GM19238 (cell line): Measurements from ENCODE around the gene CYYR1.

Experiments
- DNase-seq: peaks from one replicate; pipeline ENCODE4 v3.0.0; 2011; ENCODE audit warnings: low spot score; ENCODE audit not compliant: insufficient read length

The CYYR1 gene

GRCh38 chr21:26553898-26554297 lies 19.2 kb downstream of the CYYR1 start:
- no peak for DNase-seq

DNA sequence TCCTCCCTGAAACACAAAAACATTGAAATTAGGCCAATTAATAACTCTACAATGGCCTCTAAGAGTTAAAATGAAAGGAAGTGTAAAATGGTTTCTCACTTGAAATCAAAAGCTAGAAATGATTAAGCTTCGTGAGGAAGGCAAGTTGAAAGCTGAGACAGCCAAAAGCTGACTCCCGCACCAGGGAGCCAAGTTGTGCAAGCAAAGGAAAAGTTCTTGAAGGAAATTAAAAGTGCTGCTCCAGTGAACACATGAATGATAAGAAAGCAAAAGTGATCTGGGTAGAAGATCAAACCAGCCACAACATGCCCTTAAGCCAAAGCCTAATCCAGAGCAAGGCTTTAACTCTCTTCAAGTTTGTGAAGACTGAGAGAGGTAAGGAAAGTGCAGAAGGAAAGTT lies 22.8 kb downstream of the CYYR1 start:
- no peak for DNase-seq

DNA sequence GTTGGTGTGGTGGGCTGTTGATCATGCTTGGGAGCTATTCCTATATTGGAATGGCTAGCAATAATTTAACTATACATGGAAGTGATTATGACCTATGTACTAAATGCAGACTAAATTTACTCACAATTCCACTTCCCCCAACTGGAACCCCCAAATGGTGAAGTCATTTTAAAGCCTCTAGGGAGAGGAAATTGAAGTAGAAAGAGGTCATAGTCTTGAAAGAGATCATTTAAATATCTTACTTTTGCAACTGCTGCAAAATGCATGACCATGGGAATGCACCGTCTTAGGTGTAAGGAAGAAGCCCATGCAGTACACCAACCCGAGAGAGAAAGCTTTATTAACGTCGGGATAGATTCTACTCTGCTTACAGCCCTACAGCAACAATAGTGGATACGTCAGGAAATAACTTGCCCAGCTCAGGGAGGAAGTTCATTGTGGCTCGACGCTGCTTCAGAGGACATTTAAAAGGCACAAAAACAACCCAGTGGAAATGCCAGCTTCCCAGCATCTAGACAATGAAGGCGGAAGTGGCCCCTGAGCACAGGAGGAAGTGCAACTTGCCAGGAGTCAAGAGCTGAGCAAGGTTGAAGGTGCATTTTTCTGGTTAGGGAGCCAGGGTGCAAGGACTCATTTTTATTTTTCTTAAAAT lies 26.5 kb downstream of the CYYR1 start:
- DNase-seq, result no peak

- no peak for DNase-seq
Observed at GRCh38 chr21:26544201-26544775, 28.8 kb downstream of the CYYR1 start.

DNA sequence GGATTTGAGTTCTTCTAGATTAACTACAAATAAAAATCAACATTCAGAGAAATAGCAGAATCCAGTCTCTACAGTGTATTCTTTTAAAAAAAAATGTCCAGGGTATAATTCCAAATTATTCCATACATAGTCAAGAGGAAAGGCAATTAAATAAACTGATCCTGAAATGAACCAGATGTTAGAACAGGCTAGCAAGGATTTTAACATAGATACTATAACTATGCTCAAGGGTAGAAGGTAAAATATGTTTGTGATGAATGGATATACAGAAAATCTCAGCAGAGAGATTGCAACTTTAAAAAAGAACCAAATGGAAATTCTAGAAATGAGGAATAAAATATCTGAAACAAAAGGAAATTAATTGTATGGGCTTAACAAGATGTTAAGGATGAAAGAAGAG lies 32.4 kb downstream of the CYYR1 start:
- no peak for DNase-seq

DNA sequence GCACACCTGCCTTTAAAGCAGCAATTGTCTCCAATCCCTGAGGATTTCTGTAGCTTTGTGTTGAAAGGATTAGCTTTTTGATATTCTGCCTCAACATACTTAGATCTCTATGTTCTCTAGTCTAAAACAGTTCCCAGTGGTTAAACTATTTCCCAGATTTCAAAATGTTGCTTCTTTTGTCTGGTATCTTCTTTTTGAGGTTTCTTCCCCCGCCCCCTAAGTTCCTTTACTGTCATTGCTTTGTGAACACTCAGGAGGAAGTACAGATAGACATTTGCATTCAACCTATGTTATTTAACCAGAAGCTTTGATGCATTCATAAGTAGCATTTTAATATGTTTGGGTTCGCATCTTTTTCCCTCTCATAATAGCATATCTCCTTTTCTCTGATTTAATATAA lies 33.5 kb downstream of the CYYR1 start:
- no peak for DNase-seq

DNA sequence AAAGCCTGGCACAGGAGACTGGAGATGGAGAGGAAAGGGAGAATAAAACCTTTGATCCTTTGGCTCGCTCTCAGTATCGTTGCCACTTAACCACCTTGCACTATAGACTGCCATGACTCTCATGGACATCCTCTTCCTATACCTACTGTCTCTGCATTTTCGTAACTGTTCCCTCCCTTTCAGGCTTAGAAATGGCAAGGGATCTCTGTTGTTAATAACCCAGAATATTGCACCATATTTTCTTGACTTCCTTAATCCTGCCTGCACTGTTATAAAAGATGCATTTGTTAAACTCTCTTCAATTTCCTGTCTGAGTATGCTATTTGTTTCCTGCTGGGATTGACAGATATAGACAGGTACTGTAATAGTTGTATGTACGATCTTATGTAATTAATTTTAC lies 38.6 kb downstream of the CYYR1 start:
- DNase-seq, result no peak

DNA sequence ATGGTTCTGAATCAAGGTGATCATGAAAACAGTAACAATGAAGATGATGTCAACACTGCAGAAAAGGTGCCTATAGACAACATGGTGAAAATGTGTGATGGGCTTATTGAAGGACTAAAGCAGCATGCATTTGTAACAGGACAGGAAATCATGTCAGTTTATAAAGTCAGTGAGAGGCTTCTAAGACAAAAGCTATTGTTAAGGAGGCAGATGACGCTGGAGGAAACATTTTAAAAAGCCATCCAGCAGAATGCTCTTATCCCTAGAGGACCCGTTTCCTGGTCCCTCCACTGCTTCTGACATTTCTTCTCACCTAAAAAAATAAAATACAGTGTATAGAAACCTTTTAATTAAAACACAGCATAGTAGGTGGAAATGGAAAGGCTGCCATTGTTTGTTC lies 40.9 kb downstream of the CYYR1 start:
- DNase-seq, result no peak

- no peak for DNase-seq
Observed at GRCh38 chr21:26529526-26529925, 43.6 kb downstream of the CYYR1 start.

GRCh38 chr21:26528882-26529281 lies 44.2 kb downstream of the CYYR1 start:
- DNase-seq, result no peak

DNA sequence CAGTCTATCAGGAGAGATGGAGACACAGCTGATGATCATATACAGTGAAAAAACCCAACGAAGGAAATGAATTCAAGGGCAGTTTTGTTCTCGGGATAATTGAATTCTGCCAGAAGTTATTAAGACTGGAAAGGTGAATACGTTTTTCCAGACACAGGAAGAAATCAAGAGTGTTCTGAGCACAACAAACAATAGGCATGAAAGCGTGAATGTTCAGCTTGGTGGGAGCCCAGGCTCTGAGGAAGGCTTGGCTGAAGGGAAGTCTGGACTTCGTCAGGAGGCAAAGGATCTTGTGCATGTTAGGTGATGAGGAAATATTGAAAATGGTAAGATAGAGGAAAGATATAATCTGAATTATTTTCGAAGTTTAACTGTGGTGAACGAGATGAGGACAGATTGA lies 50.4 kb downstream of the CYYR1 start:
- no peak for DNase-seq

- DNase-seq, result no peak
Observed at GRCh38 chr21:26519142-26519541, 53.9 kb downstream of the CYYR1 start.

DNA sequence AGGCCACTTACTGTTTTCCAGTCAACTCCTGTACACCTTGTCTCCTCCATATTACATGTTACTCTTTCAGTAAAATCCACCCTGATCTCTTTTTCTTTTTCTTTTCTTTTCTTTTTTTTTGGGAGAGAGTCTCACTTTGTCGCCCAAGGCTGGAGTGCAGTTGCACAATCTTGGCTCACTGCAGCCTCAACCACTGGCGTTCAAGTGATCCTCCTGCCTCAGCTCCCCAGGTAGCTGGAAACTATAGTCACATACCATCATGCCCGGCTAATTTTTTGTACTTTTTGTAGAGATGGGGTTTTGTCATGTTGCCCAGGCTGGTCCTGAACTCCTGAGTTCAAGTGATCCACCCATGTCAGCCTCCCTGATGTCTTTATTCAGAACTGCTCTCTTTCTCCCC lies 57.8 kb downstream of the CYYR1 start:
- no peak for DNase-seq

- DNase-seq, result no peak
Observed at GRCh38 chr21:26513212-26513611, 59.9 kb downstream of the CYYR1 start.

- DNase-seq, result no peak
Observed at GRCh38 chr21:26512664-26513063, 60.4 kb downstream of the CYYR1 start.

DNA sequence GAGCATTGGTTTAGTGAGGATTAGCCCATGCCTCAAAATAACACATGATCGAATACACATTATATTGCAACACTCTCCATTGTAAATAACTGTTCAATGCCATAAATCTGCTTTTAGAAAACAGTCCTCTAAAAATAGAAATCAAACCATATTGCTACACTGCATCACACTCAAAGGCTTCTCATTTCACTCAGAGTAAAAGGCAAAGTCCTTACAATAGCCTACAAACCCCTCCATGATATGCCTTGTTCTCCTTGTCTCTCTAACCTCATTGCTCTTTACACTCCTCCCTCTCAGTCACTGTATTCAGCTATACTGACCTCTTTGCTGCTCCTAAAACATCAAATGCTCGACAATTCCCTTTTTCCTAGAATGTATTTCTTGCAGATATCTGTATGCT lies 64.2 kb downstream of the CYYR1 start:
- no peak for DNase-seq

GRCh38 chr21:26506956-26507355 lies 66.1 kb downstream of the CYYR1 start:
- no peak for DNase-seq

DNA sequence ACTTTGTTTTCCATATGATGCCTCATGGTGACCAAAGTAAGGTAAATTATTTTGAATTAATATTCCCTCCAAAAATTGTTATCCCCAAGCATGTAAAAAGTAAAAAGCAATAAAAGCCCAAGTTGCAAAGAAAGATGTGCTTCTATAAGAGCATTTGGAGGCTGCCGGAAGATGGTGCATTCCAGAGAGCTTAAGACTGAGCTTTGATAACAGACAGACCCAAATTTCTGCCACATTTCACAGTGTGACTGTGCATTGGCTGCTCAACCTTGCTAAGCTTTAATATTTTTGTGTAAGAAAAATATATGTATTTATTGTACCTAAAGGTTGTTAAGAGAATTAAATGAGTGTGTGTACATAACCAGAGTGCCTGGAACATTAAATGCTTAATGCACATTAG lies 67.9 kb downstream of the CYYR1 start:
- no peak for DNase-seq

- no peak for DNase-seq
Observed at GRCh38 chr21:26503414-26503813, 69.7 kb downstream of the CYYR1 start.

GRCh38 chr21:26501495-26502021 lies 71.5 kb downstream of the CYYR1 start:
- no peak for DNase-seq

GRCh38 chr21:26499495-26499894 lies 73.6 kb downstream of the CYYR1 start:
- no peak for DNase-seq

DNA sequence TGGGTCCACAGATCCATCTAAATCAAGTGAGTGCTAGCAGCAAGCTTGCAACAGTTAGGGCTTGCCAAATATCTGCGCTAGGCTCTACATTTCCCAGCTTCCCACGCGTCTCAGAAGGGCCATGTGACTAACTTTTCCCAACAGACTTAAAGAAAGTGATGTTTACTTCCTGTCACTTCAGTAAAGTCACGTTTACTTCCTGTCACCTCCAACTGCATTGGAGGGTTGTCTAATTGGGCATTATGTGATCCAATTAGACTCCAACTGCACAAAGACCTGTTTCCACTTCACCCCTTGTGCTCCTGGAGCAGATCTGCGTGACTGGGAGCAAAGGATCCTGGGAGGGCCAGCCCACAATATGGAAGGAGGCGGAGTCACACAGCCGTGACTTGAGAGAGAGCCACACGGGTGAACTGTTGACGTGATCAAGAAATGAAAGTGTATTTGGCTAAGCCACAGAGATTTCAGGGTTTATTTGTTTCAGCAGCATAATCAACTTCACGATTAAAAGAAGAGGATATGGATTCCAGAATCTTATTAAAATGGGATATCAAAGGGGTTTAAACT lies 77.7 kb downstream of the CYYR1 start:
- no peak for DNase-seq

DNA sequence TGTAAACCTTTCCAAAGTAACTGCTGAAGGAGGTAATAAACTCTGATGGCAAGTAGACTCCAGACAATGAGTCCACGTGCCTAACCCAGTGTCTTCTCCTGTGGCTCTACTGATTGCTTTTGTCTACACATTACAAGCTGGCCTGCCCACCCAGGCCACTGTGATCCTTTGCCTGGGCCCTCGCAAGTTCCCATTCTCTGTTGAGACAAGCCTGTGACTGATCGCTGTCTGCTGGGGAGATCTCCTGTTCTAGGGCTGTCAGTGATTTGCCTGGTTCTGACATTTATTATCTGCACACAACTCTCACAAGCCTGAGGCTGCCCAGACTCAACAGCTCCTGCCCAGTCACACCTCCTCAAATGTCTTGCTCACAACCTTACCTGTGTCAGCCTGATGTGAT lies 81.4 kb downstream of the CYYR1 start:
- no peak for DNase-seq
